Fibroblast of lung (primary cell): Measurements from ENCODE around the gene PGAM1.

Source experiments
- CTCF ChIP-seq, 2 donors: IDR thresholded peaks in 1 of 2; conservative IDR thresholded peaks in 1 of 2; 1 replicate in 1 of 2; 2 replicates in 1 of 2; pipeline ENCODE4 v1.5.1; 2011 to 2012; ENCODE audit warnings: low read length in 2 of 2, control low read depth in 1 of 2, inconsistent platforms in 1 of 2, low read depth in 1 of 2, mild to moderate bottlenecking in 1 of 2
- EZH2 ChIP-seq: IDR thresholded peaks from 2 replicates; pipeline ENCODE4 v1.5.1; 2012; ENCODE audit warnings: low read length, control low read depth, mild to moderate bottlenecking; ENCODE audit errors: missing control alignments

- no peak for TF ChIP-seq CTCF (conservative IDR thresholded peaks at IDR 0.05 in 1 of 2, IDR thresholded peaks at IDR 0.05 in 1 of 2; ENCODE audit: low read depth in 1 of 2, low read length in 2 of 2)
- no peak for TF ChIP-seq EZH2
Observed at GRCh38 chr10:97406064-97406463, 19.9 kb upstream of the PGAM1 start.
